Prostate gland (tissue), 2 donors: ENCODE results near the gene PRKAG3.

Source experiments
- CTCF ChIP-seq, 4 experiments: fragments of 200-600 bp in 2 of 4; fragments of 450-650 bp in 2 of 4; sonication (generic) in 2 of 4; IDR thresholded peaks; 1 replicate in 3 of 4; 2 replicates in 1 of 4; pipeline ENCODE4 v1.5.1; 2016 to 2019; ENCODE audit warnings: antibody characterized with exemption in 4 of 4, mild to moderate bottlenecking in 2 of 4, moderate library complexity in 2 of 4
- POLR2A ChIP-seq: fragments of 450-650 bp; IDR thresholded peaks from one replicate; pipeline ENCODE4 v1.6.1; 2016; ENCODE audit warnings: antibody characterized with exemption, mild to moderate bottlenecking

GRCh38 chr2:218865999-218866398 lies 34.4 kb upstream of the PRKAG3 start:
- TF ChIP-seq CTCF (IDR thresholded peaks at IDR 0.05) (no peak), POLR2A (no peak)
